K562 (cell line): ENCODE data around the gene ADAM19. TPM values are rescaled to one million over a fixed set of nuclear protein-coding genes. Genes with fewer than 3 reads are reported as not detected.
A peak's percentile ranks its signal among the peaks of the same experiment; 100 is the strongest.

ENCODE experiments used
- ARID1B ChIP-seq: fragments of 450-650 bp; IDR thresholded peaks from 2 replicates; pipeline ENCODE4 v1.6.1; 2016; ENCODE audit warnings: antibody characterized with exemption, mild to moderate bottlenecking, inconsistent platforms
- BACH1 ChIP-seq: fragments of 200-800 bp; sonication (Bioruptor generic); IDR thresholded peaks from 2 replicates; pipeline ENCODE4 v1.6.1; 2016; ENCODE audit warnings: missing genetic modification characterization, missing compliant biosample characterization
- CEBPB ChIP-seq: fragments of 450-650 bp; IDR thresholded peaks from 2 replicates; pipeline ENCODE4 v1.6.1; 2016; ENCODE audit warnings: missing genetic modification characterization, missing compliant biosample characterization
- DMBX1 ChIP-seq: fragments of 250-450 bp; sonication (Bioruptor Pico); IDR thresholded peaks from 2 replicates; pipeline ENCODE4 v1.8.0; 2022; ENCODE audit warnings: inconsistent platforms, mild to moderate bottlenecking, moderate library complexity, borderline replicate concordance
- GATAD2B ChIP-seq: fragments of 450-650 bp; IDR thresholded peaks from 2 replicates; pipeline ENCODE4 v1.6.1; 2017; ENCODE audit warnings: mild to moderate bottlenecking, borderline replicate concordance
- MEF2D ChIP-seq: conservative IDR thresholded peaks from 2 replicates; pipeline ENCODE4 v1.6.1; 2016; ENCODE audit warnings: low read depth, missing genetic modification characterization, missing compliant biosample characterization
- NELFE ChIP-seq: IDR thresholded peaks from 2 replicates; pipeline ENCODE4 v1.6.1; 2011; ENCODE audit warnings: mild to moderate bottlenecking; ENCODE audit not compliant: insufficient read depth, insufficient read length
- PHB ChIP-seq: fragments of 250-450 bp; sonication (Bioruptor Pico); IDR thresholded peaks from 2 replicates; pipeline ENCODE4 v1.5.0; 2021
- PRPF4 ChIP-seq: fragments of 200-400 bp; formaldehyde crosslinking; IDR thresholded peaks from one replicate; pipeline ENCODE4 v1.6.1; 2017; ENCODE audit warnings: low read length, low read depth, mild to moderate bottlenecking; ENCODE audit not compliant: insufficient read depth, poor library complexity, severe bottlenecking
- SIN3B ChIP-seq: fragments of 450-650 bp; IDR thresholded peaks from 2 replicates; pipeline ENCODE4 v1.6.1; 2017; ENCODE audit warnings: low read depth, mild to moderate bottlenecking, moderate library complexity
- ZFX ChIP-seq: sonication (generic); formaldehyde crosslinking; IDR thresholded peaks from 2 replicates; pipeline ENCODE4 v1.8.0; 2022; ENCODE audit warnings: mild to moderate bottlenecking, missing genetic modification reagents, moderate library complexity
- ZNF212 ChIP-seq: fragments of 450-650 bp; formaldehyde crosslinking; IDR thresholded peaks from 2 replicates; pipeline ENCODE4 v1.4.0; 2020; ENCODE audit warnings: mild to moderate bottlenecking
- ZNF24 ChIP-seq: fragments of 450-650 bp; IDR thresholded peaks from 2 replicates; pipeline ENCODE4 v1.6.1; 2016
- polyA plus RNA-seq, 8 experiments: library from polyadenylated mRNA; depleted of rRNA in 4 of 8; stranded (reverse) in 5 of 8; unstranded in 3 of 8; fragments of >200 nt; fragmentation: Nextera tagmentation in 2 of 8; fragmentation: Illumina TruSeq in 1 of 8; extraction: Ambion mirVana in 2 of 8; extraction: Trizol in 1 of 8; gene quantifications; 2 replicates each; pipeline versions ENCODE4 v1.2.1 to v1.2.3, GENCODE V29; 2011 to 2014; ENCODE audit warnings: inconsistent platforms in 1 of 8, missing spikeins in 1 of 8
- total RNA-seq, 7 experiments: library from RNA; depleted of rRNA in 6 of 7; stranded (reverse); fragments of >200 nt in 6 of 7; fragmentation: Illumina TruSeq in 2 of 7; extraction: Trizol in 2 of 7; gene quantifications; 2 replicates each; pipeline versions ENCODE4 v1.2.1 to v1.2.3, GENCODE V29; 2011 to 2021; ENCODE audit warnings: low replicate concordance in 1 of 7
- TF ChIP-seq, protein P1 (sequence below), 2 experiments: fragments of 450-650 bp; IDR thresholded peaks; 2 replicates each; pipeline ENCODE4 v1.6.1; 2016; ENCODE audit warnings: mild to moderate bottlenecking in 2 of 2, borderline replicate concordance in 1 of 2, low read depth in 1 of 2, moderate library complexity in 1 of 2
- TF ChIP-seq, protein P2 (sequence below): sonication (generic); formaldehyde crosslinking; IDR thresholded peaks from 2 replicates; pipeline ENCODE4 v1.8.0; 2022; ENCODE audit warnings: mild to moderate bottlenecking, low read depth, missing genetic modification reagents
- TF ChIP-seq, protein P3 (sequence below): fragments of 450-650 bp; formaldehyde crosslinking; IDR thresholded peaks from 2 replicates; pipeline ENCODE4 v1.4.0; 2020; ENCODE audit warnings: mild to moderate bottlenecking
- TF ChIP-seq, protein P4 (sequence below): sonication (generic); IDR thresholded peaks from 2 replicates; pipeline ENCODE4 v1.6.1; 2016

The ADAM19 gene
- total and polyA plus RNA-seq, 9 of the 15 experiments (the other 6 are each of a cell fraction or from before 2014, with no cell fraction given): 0.11 to 1.1 (median 0.43) TPM

DNA sequence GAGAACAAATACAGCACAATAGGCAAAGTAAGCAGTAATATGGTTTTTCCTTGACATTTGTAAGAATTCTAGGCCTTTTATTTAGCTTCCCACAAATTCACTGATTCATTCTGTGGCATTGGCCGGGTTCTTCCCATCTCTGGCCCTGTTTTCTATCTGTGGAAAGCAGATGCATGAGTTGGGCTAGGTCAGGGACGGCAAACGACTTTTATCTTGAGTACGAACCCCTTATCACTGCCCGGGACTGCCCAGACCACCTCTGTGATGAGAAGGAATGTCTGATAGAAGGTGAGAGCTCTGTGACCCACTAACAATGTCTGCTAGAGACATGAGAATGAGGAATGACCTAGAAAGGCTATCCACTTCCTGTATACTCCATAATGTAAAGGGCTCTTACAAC, 35.4 kb upstream of the ADAM19 start (continued):
- TF ChIP-seq, protein P1, sequence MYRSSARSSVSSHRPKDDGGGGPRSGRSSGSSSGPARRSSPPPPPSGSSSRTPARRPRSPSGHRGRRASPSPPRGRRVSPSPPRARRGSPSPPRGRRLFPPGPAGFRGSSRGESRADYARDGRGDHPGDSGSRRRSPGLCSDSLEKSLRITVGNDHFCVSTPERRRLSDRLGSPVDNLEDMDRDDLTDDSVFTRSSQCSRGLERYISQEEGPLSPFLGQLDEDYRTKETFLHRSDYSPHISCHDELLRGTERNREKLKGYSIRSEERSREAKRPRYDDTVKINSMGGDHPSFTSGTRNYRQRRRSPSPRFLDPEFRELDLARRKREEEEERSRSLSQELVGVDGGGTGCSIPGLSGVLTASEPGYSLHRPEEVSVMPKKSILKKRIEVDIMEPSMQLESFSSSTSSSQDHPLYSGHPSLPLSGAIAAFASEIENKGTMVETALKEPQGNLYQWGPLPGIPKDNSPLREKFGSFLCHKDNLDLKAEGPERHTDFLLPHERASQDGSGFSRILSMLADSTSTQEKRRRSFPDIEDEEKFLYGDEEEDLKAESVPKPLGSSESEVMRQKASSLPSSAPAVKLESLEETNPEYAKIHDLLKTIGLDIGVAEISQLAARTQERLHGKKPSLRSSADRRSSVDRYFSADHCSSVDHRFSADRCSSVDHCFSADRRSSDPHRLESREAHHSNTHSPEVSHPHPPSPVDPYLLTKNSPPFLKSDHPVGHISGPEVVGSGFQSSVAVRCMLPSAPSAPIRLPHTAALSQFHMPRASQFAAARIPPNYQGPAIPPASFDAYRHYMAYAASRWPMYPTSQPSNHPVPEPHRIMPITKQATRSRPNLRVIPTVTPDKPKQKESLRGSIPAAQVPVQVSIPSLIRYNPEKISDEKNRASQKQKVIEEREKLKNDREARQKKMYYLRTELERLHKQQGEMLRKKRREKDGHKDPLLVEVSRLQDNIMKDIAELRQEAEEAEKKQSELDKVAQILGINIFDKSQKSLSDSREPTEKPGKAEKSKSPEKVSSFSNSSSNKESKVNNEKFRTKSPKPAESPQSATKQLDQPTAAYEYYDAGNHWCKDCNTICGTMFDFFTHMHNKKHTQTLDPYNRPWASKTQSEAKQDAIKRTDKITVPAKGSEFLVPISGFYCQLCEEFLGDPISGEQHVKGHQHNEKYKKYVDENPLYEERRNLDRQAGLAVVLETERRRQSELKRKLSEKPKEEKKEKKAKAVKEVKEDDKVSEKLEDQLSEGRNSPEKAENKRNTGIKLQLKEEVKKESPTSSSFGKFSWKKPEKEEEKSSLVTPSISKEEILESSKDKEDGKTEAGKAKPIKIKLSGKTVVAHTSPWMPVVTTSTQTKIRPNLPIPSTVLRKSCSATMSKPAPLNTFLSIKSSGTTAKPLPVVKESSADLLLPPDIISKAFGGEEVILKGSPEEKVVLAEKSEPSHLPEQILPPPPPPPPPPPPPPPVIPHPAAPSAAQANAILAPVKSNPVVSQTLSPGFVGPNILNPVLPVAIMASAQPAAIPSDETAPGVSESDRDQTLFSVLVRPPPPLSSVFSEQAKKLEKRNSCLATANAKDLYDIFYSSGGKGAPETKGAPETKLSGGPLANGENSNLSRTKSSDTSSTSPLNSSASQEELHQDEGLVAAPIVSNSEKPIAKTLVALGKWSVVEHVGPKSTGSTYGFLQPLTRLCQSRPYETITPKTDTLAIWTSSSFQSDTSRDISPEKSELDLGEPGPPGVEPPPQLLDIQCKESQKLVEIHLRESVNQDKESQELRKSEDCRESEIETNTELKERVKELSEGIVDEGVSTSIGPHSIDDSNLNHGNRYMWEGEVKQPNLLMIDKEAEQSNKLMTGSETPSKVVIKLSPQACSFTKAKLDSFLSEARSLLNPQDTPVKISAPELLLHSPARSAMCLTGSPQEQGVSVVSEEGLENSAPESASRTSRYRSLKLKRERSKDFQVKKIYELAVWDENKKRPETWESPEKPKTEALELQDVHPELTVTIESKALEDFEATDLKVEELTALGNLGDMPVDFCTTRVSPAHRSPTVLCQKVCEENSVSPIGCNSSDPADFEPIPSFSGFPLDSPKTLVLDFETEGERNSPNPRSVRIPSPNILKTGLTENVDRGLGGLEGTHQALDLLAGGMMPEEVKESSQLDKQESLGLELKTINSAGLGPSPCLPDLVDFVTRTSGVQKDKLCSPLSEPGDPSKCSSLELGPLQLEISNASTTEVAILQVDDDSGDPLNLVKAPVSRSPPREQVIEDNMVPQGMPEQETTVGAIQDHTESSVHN (IDR thresholded peaks at IDR 0.05; ENCODE audit: borderline replicate concordance in 1 of 2, low read depth in 1 of 2): no peak
- TF ChIP-seq ZNF212 (CRISPR knock-in tag) (no peak), GATAD2B (peak; percentile 77), BACH1 (tag) (no peak), ARID1B (peak; percentile 98), NELFE (no peak), DMBX1 (peak; percentile 78), PHB (CRISPR knock-in tag) (no peak), ZNF24 (peak; percentile 30; the same call in 1 of the 2 replicates), PRPF4 (no peak), MEF2D (tag) (no peak), ZFX (CRISPR knock-in tag) (no peak), SIN3B (no peak), CEBPB (tag) (no peak)
- TF ChIP-seq, protein P2, sequence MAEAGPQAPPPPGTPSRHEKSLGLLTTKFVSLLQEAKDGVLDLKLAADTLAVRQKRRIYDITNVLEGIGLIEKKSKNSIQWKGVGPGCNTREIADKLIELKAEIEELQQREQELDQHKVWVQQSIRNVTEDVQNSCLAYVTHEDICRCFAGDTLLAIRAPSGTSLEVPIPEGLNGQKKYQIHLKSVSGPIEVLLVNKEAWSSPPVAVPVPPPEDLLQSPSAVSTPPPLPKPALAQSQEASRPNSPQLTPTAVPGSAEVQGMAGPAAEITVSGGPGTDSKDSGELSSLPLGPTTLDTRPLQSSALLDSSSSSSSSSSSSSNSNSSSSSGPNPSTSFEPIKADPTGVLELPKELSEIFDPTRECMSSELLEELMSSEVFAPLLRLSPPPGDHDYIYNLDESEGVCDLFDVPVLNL: no peak
- TF ChIP-seq, protein P3, sequence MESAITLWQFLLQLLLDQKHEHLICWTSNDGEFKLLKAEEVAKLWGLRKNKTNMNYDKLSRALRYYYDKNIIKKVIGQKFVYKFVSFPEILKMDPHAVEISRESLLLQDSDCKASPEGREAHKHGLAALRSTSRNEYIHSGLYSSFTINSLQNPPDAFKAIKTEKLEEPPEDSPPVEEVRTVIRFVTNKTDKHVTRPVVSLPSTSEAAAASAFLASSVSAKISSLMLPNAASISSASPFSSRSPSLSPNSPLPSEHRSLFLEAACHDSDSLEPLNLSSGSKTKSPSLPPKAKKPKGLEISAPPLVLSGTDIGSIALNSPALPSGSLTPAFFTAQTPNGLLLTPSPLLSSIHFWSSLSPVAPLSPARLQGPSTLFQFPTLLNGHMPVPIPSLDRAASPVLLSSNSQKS (CRISPR knock-in tag): no peak
- TF ChIP-seq, protein P4, sequence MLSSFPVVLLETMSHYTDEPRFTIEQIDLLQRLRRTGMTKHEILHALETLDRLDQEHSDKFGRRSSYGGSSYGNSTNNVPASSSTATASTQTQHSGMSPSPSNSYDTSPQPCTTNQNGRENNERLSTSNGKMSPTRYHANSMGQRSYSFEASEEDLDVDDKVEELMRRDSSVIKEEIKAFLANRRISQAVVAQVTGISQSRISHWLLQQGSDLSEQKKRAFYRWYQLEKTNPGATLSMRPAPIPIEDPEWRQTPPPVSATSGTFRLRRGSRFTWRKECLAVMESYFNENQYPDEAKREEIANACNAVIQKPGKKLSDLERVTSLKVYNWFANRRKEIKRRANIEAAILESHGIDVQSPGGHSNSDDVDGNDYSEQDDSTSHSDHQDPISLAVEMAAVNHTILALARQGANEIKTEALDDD: no peak
